Tibial artery (tissue), 4 donors: ENCODE data around the gene SHISA5.

Source experiments
- DNase-seq, 2 donors: peaks; one replicate each; pipeline ENCODE4 v3.0.0-alpha.2; 2019
- H3K27ac ChIP-seq, 2 donors: fragments of 200-600 bp; sonication (generic) in 1 of 2; 1 replicate in 1 of 2; 2 replicates in 1 of 2; pipeline ENCODE4 v1.5.1; 2018 to 2019; ENCODE audit warnings: mild to moderate bottlenecking in 1 of 2
- H3K27me3 ChIP-seq, 2 donors: fragments of 200-600 bp; sonication (generic) in 1 of 2; one replicate each; pipeline versions ENCODE4 v1.5.1 to v1.6.0; 2016 to 2019
- H3K36me3 ChIP-seq, 3 donors: fragments of 200-600 bp; sonication (generic) in 2 of 3; one replicate each; pipeline ENCODE4 v1.5.1; 2016 to 2019; ENCODE audit warnings: mild to moderate bottlenecking in 2 of 3
- H3K4me1 ChIP-seq, 4 donors: fragments of 200-600 bp; sonication (generic) in 2 of 4; 1 replicate in 3 of 4; 2 replicates in 1 of 4; pipeline ENCODE4 v1.5.1; 2016 to 2019
- H3K4me3 ChIP-seq, 2 donors: fragments of 200-600 bp; sonication (generic) in 1 of 2; 1 replicate in 1 of 2; 2 replicates in 1 of 2; pipeline ENCODE4 v1.5.1; 2018 to 2019; ENCODE audit warnings: mild to moderate bottlenecking in 2 of 2
- H3K9me3 ChIP-seq, 3 donors: fragments of 200-600 bp; sonication (generic) in 1 of 3; one replicate each; pipeline ENCODE4 v1.5.1; 2016 to 2019
- intact Hi-C: fragments of 100-400 bp; cut with DNase I; formaldehyde crosslinking; loops from one replicate; pipeline ENCODE4 v1.15.0; 2023; ENCODE audit warnings: low total_unique reads
- TF ChIP-seq, protein P1 (sequence below), 2 experiments: fragments of 200-600 bp in 1 of 2; fragments of 450-650 bp in 1 of 2; IDR thresholded peaks; one replicate each; pipeline ENCODE4 v1.5.1; 2017 to 2019; ENCODE audit warnings: antibody characterized with exemption in 2 of 2, mild to moderate bottlenecking in 1 of 2, moderate library complexity in 1 of 2

Gene SHISA5

GRCh38 chr3:48419149-48419548 lies 84.8 kb downstream of the SHISA5 start:
- H3K36me3 ChIP-seq = peaks cover 74 to 100% (median 91%) of the 10 kb centered on the region in 3 donors
- no peaks in the 10 kb centered on the region for H3K27me3 ChIP-seq
- H3K27ac ChIP-seq = peak overlapping the region in 1 of 2 donors; percentile 93

GRCh38 chr3:48418651-48419050 lies 85.3 kb downstream of the SHISA5 start:
- no peak overlapping the region for H3K4me3 ChIP-seq
- no peak overlapping the region for H3K27ac ChIP-seq
- no peaks in the 10 kb centered on the region for H3K9me3 ChIP-seq
- peaks cover 79 to 100% (median 93%) of the 10 kb centered on the region in 3 donors for H3K36me3 ChIP-seq
- intact Hi-C loops = no loop called here
- peaks cover 0 to 51% (median 28%) of the 10 kb centered on the region in 4 donors for H3K4me1 ChIP-seq
- no peaks in the 10 kb centered on the region for H3K27me3 ChIP-seq
- TF ChIP-seq, protein P1, sequence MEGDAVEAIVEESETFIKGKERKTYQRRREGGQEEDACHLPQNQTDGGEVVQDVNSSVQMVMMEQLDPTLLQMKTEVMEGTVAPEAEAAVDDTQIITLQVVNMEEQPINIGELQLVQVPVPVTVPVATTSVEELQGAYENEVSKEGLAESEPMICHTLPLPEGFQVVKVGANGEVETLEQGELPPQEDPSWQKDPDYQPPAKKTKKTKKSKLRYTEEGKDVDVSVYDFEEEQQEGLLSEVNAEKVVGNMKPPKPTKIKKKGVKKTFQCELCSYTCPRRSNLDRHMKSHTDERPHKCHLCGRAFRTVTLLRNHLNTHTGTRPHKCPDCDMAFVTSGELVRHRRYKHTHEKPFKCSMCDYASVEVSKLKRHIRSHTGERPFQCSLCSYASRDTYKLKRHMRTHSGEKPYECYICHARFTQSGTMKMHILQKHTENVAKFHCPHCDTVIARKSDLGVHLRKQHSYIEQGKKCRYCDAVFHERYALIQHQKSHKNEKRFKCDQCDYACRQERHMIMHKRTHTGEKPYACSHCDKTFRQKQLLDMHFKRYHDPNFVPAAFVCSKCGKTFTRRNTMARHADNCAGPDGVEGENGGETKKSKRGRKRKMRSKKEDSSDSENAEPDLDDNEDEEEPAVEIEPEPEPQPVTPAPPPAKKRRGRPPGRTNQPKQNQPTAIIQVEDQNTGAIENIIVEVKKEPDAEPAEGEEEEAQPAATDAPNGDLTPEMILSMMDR (IDR thresholded peaks at IDR 0.05) = no peak
- DNase-seq = no peak

More at GRCh38 chr3:48419149-48419548, 84.8 kb downstream of the SHISA5 start:
- H3K9me3 ChIP-seq = no peaks in the 10 kb centered on the region
- TF ChIP-seq, protein P1 (IDR thresholded peaks at IDR 0.05) = no peak
- DNase-seq = no peak
- H3K4me3 ChIP-seq = no peak overlapping the region
- intact Hi-C loops = no loop called here
- H3K4me1 ChIP-seq = peaks cover 0 to 51% (median 31%) of the 10 kb centered on the region in 4 donors

DNA sequence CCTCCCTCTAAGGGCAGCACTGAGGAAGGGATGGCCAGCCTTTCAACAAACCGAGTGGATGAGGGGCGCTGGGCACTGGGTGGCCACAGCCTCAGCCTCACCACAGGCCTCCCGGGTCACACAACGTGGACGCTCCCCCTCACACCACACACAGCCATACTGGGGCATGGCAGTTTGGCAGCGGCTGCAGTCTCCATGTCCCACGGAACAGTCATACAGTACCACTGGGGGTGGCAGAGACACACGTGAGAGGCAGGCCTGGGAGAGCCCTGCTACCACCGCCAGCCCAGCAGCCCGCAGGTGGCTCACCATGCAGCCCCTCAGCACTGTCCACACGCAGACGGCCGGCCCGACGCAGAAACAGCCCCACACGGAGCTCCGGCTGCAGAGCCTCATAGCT lies 85.8 kb downstream of the SHISA5 start:
- Histone ChIP-seq H3K36me3 (peaks cover 82 to 100% (median 96%) of the 10 kb centered on the region in 3 donors), H3K27me3 (no peaks in the 10 kb centered on the region), H3K27ac (no peak overlapping the region), H3K4me1 (peaks cover 0 to 51% (median 25%) of the 10 kb centered on the region in 4 donors), H3K4me3 (no peak overlapping the region), H3K9me3 (no peaks in the 10 kb centered on the region)
- intact Hi-C loops = no loop called here
- TF ChIP-seq, protein P1 (IDR thresholded peaks at IDR 0.05) = no peak
- no peak for DNase-seq
